GM21529 (cell line): ENCODE data around the gene TMEM144.
A peak's percentile ranks its signal among the peaks of the same experiment; 100 is the strongest.
"Not testable (repeated sequence)": the region's sequence is repeated elsewhere in the genome, so short reads cannot be mapped to it uniquely, and the experiment has no call there.

Experiments
- ATAC-seq: cut with Tn5 transposase; IDR thresholded peaks from one replicate; pipeline ENCODE4 v1.9.1; 2021; ENCODE audit not compliant: unreplicated experiment

The TMEM144 gene

DNA sequence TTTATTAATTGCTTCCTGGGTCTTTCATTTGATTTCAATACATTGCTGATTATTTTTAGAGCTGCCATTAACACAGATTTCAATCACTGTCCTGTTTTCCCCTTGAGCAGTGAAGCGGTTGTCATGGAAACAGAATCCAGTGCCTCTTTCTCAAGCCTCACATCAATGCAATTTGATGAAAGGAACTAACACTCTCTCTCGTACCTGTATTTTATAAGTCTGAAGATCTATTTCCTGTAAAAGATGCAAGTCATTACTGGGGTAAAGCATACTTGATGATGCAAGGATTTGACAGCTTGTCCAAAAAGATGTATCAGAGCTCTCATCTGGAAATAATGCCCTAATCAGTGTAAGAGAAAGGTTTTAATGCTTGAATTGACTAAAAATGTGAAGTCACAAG is 19.6 kb upstream of the TMEM144 start:
- no peak for ATAC-seq

GRCh38 chr4:158192439-158193158 is 17.7 kb upstream of the TMEM144 start:
- no peak for ATAC-seq

DNA sequence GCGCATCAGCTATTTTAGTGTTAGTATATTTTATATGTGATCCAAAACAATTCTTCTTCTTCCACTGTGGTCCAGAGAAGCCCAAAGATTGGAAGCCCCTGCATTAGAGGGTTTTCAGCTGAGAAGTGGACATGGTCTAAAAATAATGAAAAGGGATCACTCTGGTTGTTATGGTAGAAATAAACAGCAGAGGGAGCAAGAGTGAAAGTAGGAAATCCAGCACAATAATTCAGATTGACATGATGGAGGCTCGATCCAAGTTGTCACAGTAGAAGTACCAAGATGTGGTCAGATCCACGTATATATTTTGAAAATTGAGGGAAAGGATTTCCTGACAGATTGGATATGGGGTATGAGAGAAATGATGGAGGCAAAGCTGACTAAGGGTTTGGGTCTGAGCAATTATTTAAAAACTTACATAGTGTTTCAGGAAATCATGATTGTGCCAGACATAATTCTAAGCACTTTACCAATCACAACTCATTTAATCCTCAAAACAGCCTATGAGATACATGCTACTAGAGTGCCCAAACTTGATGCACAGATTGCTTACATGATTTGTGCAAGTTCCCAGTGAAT is 17.0 kb upstream of the TMEM144 start:
- no peak for ATAC-seq

- no peak for ATAC-seq
Measured at GRCh38 chr4:158195297-158195696, 15.0 kb upstream of the TMEM144 start.

DNA sequence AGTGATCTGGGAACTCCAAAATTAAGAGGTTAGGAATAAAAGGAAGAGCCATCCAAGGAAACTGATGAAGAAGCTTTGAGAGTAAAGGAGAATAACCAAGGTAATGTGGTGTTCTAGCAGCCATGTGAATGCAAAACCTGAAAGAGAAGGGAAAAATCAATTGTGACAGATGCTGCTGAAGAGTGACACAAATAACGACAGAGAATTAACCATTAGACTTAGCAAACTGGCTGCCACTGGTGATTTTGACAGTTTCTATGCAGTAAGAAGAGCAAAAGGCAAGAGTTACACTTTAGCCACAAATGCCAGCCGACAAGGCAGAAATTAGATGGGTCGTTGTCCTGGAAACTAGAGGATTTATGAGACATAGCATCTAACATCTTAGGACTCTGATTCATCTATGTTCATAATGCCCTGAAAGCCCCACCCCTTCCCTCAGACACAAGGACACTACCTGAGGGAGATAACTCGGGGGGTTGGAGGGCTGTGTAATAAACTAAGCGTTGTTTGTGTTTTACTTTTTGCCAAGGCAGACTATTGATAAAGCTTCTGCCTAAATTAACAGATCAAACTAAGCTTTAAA is 13.0 kb upstream of the TMEM144 start:
- ATAC-seq = no peak

DNA sequence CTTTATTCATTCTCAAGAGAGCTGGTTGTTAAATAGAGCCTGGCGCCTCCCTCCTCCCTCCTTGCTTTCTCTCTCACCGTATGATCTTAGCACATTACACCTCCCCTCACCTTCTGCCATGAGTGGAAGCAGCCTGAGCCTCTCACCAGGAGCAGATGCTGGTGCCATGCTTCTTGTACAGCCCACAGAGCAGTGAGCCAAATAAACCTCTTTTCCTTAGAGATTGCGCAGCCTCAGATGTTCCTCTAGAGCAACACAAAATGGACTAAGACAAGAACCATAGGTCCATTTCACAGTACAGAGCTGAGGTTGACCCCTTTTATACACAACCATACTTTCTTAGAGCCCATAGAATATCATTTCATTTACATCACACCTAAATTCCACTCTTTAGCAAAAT is 10.1 kb upstream of the TMEM144 start:
- ATAC-seq = no peak

GRCh38 chr4:158201322-158201721 is 9.0 kb upstream of the TMEM144 start:
- ATAC-seq = no peak

GRCh38 chr4:158201876-158202275 is 8.4 kb upstream of the TMEM144 start:
- ATAC-seq = no peak

DNA sequence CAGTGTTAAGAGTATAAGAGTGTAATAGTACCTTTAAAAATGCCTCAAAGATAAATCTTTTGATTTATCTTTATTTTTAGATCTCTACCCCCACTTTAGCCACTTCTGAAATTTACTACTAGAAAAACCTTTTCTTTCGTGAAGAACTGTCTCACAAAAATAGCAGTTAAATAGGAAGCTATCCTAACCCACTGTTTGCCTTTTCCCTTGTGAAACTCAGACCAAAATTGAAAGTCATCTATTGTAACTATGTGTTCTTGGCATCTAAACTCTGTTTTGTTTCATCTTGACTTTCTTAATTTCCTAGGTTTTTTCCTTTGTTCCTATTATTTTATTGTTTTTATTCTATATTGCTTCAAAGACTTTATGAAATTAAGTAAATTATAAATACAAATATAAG is 7.8 kb upstream of the TMEM144 start:
- ATAC-seq = no peak

GRCh38 chr4:158203436-158203835 is 6.8 kb upstream of the TMEM144 start:
- no peak for ATAC-seq

- ATAC-seq = no peak
Measured at GRCh38 chr4:158203929-158204328, 6.4 kb upstream of the TMEM144 start.

DNA sequence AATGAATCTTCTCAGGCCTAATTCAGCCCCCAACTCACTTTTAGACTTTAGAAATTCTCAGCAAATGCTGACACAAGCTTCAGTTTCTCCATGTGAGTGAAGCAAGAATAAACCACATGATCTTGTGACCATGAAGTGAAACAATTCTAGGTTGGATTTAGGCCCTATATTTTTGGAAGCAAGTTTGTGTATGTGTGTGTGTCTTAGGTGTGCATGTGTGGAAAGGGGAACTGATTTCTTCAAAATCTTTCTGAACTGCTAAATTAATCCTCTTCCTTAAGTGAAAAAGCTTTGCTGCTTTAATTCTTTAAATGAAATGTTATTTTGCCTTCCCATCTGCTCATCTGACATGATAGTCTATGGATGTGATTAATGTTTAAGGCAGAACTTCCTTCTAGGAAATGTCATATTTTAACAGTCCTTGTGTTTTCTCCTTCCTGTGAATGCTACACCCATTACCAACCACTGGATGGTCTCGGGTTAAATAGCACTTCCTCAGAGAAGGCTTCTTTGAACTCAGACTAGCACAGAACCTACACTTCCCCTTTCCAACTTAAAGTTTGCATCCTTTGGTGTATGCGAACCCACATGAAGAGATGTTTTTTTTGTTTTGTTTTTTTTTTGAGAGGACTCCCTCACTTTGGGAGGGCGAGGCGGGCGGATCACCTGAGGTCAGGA is 1.2 kb upstream of the TMEM144 start:
- ATAC-seq = peak; percentile 47

DNA sequence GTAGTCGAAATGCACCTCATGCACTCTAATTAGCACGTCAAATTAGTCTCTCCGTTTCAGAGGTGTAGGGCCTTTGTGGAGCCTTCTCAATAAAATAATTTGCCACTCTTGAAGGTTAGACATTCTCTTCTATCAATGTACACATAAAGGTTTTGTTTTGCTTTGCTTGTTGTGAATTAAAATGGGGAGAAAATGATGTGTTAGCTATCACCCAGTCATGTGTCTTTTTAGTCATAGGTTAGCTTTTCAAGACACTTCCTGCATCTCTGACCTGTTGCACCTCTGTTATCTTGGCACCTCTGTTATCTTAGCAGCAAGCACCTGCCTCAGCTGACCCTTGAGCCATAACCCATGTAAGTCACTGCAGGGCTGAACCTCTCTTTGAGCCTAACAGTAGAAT is 936 bp downstream of the TMEM144 start:
- no peak for ATAC-seq

DNA sequence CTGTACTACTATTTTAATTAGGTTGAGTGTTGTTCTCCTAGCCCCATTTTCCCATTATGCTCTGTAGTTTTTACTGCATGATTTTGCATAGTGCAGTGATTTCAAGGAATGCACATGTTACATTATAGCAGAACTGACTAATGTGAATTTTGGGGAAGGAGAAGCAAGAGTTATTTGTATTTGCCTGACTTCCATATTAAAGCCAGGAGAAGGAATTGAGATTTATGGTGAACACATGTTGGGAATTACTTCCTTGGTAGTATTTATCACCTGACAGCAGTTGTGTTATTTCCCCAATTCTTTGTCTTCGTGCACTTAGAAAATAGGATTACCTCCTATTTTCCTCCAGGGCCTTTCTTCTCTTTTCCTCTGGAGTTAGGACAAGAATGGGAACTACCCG is 3.2 kb downstream of the TMEM144 start:
- ATAC-seq = no peak

GRCh38 chr4:158214856-158215255 is 4.6 kb downstream of the TMEM144 start:
- ATAC-seq = no peak

DNA sequence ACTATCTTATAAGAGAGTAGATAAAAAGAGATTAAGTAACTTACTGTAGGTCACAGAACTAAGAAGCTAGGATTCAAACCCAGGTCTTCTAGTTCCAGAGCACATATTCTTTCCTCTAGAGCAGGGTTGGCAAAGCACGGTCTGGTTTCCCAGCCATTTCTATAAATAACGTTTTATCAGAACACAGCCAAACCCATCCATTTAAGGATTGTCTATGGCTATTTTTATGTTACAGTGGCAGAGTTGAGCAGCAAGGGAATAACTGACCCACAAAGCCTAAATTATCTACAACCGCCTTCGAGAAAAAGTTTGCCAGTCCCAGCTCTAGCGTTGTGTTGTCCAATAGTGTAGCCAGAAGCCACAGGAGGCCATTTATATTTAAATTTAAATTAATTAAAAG is 7.5 kb downstream of the TMEM144 start:
- no peak for ATAC-seq

GRCh38 chr4:158219623-158220022 is 9.3 kb downstream of the TMEM144 start:
- no peak for ATAC-seq

DNA sequence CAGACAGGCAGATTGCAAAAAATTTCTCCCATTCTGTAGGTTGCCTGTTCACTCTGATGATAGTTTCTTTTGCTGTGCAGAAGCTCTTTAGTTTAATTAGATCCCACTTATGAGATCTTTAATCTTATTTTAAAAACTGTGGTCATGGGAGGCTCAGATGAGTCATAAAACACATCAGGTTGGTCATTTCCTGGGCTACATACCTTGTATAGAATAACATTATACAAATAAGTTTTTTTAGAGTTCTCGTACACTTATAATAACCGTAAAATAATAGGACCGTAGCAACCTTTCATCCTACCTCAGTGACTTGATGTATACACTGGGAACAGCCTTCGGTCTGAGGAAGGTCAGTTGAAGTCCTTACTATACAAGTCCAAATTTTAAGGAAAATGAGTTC is 14.0 kb downstream of the TMEM144 start:
- ATAC-seq = not testable (repeated sequence)

GRCh38 chr4:158224999-158225398 is 14.7 kb downstream of the TMEM144 start:
- not testable (repeated sequence) for ATAC-seq

- ATAC-seq = not testable (repeated sequence)
Measured at GRCh38 chr4:158227880-158228279, 17.6 kb downstream of the TMEM144 start.

- ATAC-seq = not testable (repeated sequence)
Measured at GRCh38 chr4:158228399-158228798, 18.1 kb downstream of the TMEM144 start.

DNA sequence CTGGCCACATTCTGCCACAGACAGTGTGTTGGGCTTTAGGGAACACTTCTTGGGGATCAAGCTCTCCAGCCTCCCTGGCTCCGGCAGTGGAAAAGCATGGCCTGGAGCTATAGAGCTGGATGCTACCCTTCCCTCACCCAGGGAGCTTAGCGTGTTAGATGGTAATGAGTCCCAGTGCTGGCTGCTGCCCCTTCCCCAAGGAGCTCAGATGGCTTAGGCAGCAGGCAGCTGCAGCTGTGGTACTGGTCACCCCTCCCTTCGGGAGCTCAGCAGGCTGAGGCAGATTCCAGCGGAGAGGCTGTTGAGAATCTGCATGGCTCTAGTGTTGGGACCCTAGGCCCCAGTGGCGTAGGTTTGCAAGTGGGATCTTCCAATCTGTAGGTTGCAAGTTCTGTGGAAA is 19.5 kb downstream of the TMEM144 start:
- no peak for ATAC-seq
